ENCODE data around the gene LZTS2.

Gene LZTS2

DNA sequence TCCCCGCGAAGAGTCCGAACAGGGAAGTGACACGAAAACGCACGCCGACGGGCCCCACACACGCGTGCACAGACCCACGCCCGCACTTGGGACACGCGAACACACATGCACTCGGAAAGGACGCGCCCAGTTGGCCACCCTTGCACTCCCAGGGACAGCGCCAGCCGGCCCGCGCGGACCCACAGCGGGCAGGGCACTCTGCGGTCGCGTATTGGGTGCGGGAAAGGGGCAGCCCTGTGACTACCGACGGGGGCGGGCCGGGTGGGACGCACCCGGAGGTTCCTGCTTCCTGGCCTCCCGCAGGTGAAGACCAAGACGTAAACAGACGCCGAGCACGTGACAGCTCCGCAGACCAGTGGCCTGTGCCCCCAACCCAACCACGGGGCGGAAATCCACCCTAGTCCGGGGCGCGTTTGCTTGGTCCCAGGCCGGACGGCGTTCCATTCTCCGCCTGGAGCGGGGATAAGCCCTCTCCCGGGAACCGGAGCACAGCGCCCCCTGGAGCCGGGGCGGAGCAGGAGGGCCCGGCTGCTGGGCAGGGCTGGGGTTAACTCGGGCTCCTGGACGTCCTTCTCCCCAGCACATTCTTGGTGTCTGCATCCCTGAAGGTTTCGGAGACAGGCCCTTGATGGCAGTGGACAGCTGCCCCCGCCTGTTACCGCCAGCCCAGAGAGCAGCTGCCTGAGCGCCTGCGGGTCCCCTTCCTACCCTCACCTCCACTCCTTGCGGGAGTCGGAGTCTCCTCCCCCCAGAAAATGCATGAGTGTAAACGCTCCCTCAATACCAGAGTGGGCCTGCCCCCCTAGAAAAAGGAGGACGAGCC lies 2.0 kb upstream of the LZTS2 start:
- peak; percentile 96 for DNase-seq (ENCODE audit: insufficient read length, low spot score)
- peak; percentile 4; the same call in 1 of the 2 replicates for TF ChIP-seq POLR2A (IDR thresholded peaks at IDR 0.05; ENCODE audit: low read depth, low read length)
- FAIRE-seq = no peak

DNA sequence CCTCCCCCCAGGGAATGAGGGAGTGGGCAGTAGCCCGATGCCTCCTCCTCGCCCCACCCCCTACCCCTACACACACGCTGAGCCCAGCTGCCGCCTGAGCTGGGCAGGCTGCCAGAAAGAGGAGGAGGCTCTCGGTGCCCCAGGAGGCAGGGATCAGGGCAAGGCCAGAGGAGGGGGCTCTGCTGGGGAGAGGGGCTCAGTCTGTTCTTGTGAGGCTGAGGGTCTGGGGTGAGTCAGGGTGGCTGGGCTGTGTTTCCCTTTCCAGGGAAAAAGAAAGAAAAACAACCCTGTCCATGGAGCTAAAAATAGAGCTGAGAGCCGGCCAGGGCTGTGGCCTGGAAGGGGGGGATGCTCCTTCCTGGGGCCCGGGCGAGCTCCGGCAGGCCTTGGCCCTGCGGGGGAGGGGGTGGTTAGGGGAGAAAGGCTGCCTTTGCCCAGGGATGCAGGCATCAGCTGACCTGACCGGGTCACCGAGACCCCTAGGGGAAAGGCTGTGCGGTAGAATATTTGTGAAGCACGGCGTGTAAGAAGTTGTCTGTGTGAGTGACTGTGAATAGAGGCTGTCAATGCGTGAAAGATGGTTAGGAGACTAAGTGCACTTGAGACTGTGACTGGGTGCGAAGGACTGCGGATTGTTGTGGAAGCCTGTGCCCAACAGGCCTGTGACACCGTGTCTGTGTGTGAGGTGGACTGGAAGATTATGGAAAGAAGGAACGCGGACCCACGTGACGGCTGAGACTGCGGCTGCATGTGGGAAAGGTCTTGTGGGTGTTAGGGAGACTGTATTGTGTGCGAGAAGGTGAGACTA lies 1.2 kb upstream of the LZTS2 start:
- FAIRE-seq (no peak), DNase-seq (ENCODE audit: insufficient read length, low spot score) (peak; percentile 92)
- no peak for TF ChIP-seq POLR2A (IDR thresholded peaks at IDR 0.05; ENCODE audit: low read depth, low read length)

DNA sequence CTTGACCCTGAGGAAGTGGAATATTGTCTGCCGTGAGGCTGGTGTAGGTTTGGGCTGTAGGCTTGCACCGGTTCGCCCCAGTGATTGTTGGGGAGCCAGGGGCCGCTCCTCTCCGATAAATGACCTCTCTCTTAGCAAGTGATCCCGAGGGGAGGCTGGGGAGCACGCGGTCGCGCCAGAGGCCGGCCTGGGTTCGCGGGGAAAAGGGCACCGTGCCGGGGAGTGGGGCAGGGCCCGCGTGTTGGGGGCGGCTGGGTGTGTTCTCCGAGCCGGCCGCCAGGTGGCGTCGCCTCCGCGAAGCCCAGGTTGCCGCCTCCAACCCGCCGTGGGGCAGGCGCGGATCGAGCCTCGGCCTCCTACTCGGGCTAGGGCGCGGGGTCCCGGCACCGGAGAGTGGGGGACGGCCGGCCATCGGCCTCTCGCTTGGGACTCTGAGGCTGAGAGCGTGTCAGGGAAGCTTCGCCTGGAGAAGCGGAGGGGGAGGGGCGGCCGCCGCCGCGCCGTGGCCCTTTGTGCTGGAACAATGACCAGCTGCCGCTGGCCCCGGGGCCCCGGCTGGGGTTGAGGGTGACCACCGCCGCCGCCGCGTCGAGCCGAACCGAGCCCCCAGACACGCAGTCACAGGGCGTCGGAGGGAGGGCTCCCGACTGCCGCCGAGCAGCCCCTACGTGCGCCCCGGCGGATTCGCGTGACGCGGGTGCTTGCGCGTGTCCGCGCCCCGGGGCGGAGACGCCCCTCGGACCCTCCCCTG lies 442 bp upstream of the LZTS2 start:
- FAIRE-seq = no peak
- DNase-seq (ENCODE audit: insufficient read length, low spot score) = peak; percentile 79
- peak; percentile 74 for TF ChIP-seq POLR2A (IDR thresholded peaks at IDR 0.05; ENCODE audit: low read depth, low read length)

DNA sequence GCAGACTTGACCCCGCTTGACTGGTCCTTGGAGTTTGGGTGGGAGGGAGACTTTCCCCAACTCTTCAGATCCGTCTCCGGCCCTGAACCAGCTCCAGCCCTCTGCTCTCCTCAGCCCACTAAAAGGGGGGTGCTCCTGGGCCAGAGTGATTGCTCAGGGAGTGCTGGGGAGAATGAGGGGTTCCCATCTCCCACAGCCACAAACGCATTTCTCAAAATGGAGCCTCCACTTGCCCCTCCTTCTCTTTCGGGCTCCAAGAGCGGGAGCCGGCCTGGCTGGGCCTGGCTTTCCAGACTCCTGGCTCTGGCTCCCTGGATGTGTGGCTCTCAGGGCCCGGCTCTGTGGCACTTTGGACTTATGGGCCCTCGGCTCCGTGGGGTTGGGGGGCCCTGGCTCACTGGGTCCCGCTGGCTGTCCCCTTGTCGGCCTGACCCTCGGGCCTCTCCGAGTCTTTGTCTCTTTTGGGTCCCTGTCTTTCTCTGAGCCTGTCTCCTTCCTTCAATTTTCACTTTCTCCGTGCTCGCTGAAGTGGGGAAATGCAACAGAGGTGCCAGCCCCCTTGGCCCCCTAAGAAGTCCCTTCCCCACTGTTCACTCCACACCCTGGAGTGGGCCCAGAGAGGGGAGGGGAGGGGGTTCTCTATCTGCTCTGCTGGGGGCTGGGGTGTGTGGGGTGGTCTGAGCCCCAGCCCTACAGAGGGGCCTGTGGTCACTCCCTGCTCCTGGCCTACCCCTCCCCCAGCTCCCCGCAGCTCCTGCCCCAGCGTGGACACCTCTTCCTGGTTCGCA lies 713 bp downstream of the LZTS2 start:
- FAIRE-seq = no peak
- peak; percentile 74 for DNase-seq (ENCODE audit: insufficient read length, low spot score)
- TF ChIP-seq POLR2A (IDR thresholded peaks at IDR 0.05; ENCODE audit: low read depth, low read length) = no peak

DNA sequence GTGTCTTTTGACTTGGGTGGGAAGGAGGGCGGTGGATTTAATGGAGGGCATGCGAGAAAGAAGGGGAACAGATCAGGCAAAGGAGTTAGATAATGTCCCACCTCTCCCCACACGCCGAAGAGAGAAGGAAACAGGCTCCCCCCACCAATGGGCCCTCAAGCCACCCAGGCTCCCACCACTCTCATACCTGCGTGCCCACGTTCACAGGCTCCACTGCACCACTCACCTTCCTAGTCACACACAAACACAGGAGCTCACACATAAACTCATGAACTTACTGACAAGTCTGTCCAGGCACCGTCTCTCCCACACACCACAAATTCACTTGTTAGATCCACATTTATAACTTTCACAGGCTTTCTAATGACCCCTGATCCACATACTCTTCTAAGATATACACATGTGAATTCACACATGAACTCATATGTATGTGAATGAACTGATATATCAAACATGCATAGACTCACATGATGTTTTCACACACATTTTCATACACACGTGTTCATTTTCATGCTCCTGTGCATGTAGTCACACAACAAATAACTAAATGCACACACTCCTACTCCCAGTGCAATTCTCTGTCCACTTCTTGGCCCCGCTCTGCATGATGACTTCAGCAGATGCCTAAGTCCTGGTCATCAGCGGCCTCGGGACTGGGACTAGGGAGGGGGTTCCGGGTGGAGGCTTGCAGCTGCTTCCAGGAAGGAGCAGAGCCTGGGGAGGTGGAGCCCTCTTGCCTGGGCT lies 1.5 kb downstream of the LZTS2 start:
- 0 out of 2 replicates have a peak, but pooled peaks have one; percentile 13 for TF ChIP-seq POLR2A (IDR thresholded peaks at IDR 0.05; ENCODE audit: low read depth, low read length)
- FAIRE-seq (no peak), DNase-seq (ENCODE audit: insufficient read length, low spot score) (peak; percentile 96)

DNA sequence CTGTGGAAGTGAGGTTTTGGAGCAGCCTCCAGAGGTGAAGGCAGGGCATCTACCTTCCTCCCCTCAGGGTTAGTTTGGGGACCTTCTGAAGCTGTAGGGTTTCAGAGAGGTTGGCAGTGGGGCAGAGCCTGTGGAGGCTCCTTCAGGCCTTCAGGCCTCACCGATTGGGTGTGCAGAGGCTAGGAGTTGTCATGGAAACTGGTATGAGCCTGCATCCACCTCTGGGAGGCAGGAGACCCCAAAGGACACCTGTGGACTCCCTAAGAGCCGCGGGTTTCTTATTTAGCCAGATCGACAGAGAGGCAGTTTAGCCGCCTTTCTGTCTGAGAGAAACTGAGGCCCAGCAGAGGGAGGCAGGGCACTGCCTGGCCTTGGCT lies 2.0 kb downstream of the LZTS2 start:
- FAIRE-seq = no peak
- TF ChIP-seq POLR2A (IDR thresholded peaks at IDR 0.05; ENCODE audit: low read depth, low read length) = no peak
- no peak for DNase-seq (ENCODE audit: insufficient read length, low spot score)

DNA sequence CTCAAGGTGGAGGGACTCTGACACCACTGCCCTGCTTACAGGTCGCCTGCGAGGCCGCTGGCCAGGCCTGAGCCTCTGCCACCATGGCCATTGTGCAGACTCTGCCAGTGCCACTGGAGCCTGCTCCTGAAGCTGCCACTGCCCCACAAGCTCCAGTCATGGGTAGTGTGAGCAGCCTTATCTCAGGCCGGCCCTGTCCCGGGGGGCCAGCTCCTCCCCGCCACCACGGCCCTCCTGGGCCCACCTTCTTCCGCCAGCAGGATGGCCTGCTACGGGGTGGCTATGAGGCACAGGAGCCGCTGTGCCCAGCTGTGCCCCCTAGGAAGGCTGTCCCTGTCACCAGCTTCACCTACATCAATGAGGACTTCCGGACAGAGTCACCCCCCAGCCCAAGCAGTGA lies 2.8 kb downstream of the LZTS2 start:
- no peak for TF ChIP-seq POLR2A (IDR thresholded peaks at IDR 0.05; ENCODE audit: low read depth, low read length)
- no peak for DNase-seq (ENCODE audit: insufficient read length, low spot score)
- FAIRE-seq = no peak

DNA sequence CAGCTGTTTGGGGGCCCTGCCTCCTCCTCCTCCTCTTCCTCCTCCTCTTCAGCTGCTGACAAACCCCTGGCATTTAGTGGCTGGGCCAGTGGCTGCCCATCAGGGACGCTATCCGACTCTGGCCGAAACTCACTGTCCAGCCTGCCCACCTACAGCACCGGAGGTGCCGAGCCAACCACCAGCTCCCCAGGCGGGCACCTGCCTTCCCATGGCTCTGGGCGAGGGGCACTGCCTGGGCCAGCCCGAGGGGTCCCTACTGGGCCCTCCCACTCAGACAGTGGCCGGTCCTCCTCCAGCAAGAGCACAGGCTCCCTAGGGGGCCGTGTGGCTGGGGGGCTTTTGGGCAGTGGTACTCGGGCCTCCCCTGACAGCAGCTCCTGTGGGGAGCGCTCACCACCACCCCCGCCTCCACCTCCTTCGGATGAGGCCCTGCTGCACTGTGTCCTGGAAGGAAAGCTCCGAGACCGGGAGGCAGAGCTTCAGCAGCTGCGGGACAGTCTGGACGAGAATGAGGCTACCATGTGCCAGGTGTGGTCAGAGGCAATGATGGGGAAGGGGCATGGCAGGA lies 4.1 kb downstream of the LZTS2 start:
- DNase-seq (ENCODE audit: insufficient read length, low spot score) = no peak
- no peak for FAIRE-seq
- TF ChIP-seq POLR2A (IDR thresholded peaks at IDR 0.05; ENCODE audit: low read depth, low read length) = no peak

DNA sequence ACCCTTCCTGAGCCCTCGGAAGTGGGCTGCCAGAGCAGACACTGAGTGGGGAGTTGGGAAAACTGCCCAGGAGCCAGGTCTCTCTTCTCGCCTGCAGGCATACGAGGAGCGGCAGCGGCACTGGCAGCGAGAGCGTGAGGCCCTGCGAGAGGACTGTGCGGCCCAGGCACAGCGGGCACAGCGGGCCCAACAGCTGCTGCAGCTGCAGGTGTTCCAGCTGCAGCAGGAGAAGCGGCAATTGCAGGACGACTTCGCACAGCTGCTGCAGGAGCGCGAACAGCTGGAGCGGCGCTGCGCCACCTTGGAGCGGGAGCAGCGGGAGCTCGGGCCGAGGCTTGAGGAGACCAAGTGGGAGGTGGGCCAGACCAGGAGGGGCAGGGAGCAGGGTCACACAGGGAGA lies 5.8 kb downstream of the LZTS2 start:
- no peak for TF ChIP-seq POLR2A (IDR thresholded peaks at IDR 0.05; ENCODE audit: low read depth, low read length)
- FAIRE-seq (no peak), DNase-seq (ENCODE audit: insufficient read length, low spot score) (no peak)

DNA sequence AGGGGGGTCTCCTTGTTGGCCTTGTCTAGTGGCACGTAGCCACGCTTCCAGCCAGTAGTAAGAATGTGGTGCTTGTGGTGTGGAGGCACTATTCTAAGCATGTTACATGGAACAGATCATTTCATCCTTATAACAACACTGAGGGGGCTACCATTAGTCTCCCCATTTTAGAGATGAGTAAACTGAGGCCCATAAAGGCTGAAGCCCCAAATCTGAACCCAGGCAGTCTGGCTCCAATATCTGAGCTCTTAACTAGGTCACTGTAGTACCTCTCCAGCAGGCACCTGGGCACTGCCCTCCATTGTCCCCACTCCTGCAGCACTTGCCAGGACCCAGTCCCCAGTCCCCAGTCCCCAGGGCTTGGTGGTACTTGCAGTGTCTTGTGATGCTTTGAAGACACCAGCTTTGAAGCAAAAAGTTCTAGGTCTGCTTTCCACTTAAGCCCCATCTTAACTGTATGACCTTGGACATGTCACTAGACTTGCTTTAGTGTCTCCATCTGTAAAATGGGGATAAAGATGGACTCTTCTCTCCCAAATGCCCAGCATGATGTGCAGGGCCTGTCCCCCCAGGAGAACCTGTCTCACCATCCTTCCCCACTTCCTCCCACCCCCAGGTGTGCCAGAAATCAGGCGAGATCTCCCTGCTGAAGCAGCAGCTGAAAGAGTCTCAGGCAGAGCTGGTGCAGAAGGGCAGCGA lies 6.4 kb downstream of the LZTS2 start:
- TF ChIP-seq POLR2A (IDR thresholded peaks at IDR 0.05; ENCODE audit: low read depth, low read length) = no peak
- no peak for DNase-seq (ENCODE audit: insufficient read length, low spot score)
- FAIRE-seq = no peak

DNA sequence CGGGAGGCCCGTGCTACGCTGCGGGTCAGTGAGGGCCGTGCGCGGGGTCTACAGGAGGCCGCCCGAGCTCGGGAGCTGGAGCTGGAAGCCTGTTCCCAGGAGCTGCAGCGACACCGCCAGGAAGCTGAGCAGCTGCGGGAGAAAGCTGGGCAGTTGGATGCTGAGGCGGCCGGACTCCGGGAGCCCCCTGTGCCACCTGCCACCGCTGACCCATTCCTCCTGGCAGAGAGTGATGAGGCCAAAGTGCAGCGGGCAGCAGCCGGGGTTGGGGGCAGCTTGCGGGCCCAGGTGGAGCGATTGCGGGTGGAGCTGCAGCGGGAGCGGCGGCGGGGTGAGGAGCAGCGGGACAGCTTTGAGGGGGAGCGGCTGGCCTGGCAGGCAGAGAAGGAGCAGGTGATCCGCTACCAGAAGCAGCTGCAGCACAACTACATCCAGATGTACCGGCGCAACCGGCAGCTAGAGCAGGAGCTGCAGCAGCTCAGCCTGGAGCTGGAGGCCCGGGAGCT lies 7.0 kb downstream of the LZTS2 start:
- DNase-seq (ENCODE audit: insufficient read length, low spot score) (no peak), FAIRE-seq (no peak)
- TF ChIP-seq POLR2A (IDR thresholded peaks at IDR 0.05; ENCODE audit: low read depth, low read length) = no peak

All from H54 (cell line).